Motor neuron (in vitro differentiated cells): ENCODE measurements around the gene PFDN4. TPM values are rescaled to one million over a fixed set of nuclear protein-coding genes. Genes with fewer than 3 reads are reported as not detected.

ENCODE experiments used
- ATAC-seq, 8 experiments: fragments of 200-7000 bp; cut with Tn5 transposase; replicated peaks in 6 of 8; 2 replicates each; pipeline ENCODE4 v1.8.0; 2021; ENCODE audit warnings: mild to moderate bottlenecking in 8 of 8, moderate library complexity in 8 of 8
- H3K27ac ChIP-seq, 2 donors: fragments of 250-450 bp; sonication (Bioruptor Pico); 2 replicates each; pipeline ENCODE4 v1.9.0; 2021; ENCODE audit warnings: antibody characterized with exemption in 2 of 2, mild to moderate bottlenecking in 2 of 2, moderate library complexity in 1 of 2
- H3K4me1 ChIP-seq, 2 donors: fragments of 250-450 bp; sonication (Bioruptor Pico); replicated peaks in 1 of 2; 2 replicates each; pipeline ENCODE4 v1.6.1; 2021; ENCODE audit warnings: antibody characterized with exemption in 2 of 2, mild to moderate bottlenecking in 2 of 2, moderate library complexity in 1 of 2
- H3K4me3 ChIP-seq, 5 donors: fragments of 250-450 bp; sonication (Bioruptor Pico); 2 replicates each; pipeline ENCODE4 v1.9.0; 2021; ENCODE audit warnings: antibody characterized with exemption in 5 of 5, mild to moderate bottlenecking in 5 of 5, moderate library complexity in 4 of 5
- WGBS, 10 experiments: fragments of 450-650 bp; shearing (Covaris generic); methylation state at CpG; one replicate each; pipeline ENCODE4 v1.0.0; 2022; 5-methylcytosine and 5-hydroxymethylcytosine counted together
- in situ Hi-C, 9 experiments: fragments of 400-800 bp; cut with MboI; loops; one replicate each; pipeline ENCODE4 v1.15.0; 2021; ENCODE audit warnings: low sequenced_read_pairs in 9 of 9, low pct_unique_long_range_greater_than_20kb in 2 of 9; ENCODE audit not compliant: unreplicated experiment in 9 of 9
- total RNA-seq, 8 experiments: library from RNA; unstranded; fragments of 300-600 nt; gene quantifications; 2 replicates each; pipeline versions ENCODE4 v1.2.3 to v1.2.4, GENCODE V29; 2022

PFDN4 gene
- total RNA-seq, 8 experiments from 2014 or later: 77.6 to 149 (median 137) TPM

GRCh38 chr20:54167909-54168872 lies 39.7 kb upstream of the PFDN4 start:
- 47 to 93% (median 78%) methylated on average over 1 to 6 of the region's 11 CpGs; no CpG with 5 or more reads in 1 of the 10 experiments for WGBS, 10 experiments
- in situ Hi-C loops: no loop called here

DNA sequence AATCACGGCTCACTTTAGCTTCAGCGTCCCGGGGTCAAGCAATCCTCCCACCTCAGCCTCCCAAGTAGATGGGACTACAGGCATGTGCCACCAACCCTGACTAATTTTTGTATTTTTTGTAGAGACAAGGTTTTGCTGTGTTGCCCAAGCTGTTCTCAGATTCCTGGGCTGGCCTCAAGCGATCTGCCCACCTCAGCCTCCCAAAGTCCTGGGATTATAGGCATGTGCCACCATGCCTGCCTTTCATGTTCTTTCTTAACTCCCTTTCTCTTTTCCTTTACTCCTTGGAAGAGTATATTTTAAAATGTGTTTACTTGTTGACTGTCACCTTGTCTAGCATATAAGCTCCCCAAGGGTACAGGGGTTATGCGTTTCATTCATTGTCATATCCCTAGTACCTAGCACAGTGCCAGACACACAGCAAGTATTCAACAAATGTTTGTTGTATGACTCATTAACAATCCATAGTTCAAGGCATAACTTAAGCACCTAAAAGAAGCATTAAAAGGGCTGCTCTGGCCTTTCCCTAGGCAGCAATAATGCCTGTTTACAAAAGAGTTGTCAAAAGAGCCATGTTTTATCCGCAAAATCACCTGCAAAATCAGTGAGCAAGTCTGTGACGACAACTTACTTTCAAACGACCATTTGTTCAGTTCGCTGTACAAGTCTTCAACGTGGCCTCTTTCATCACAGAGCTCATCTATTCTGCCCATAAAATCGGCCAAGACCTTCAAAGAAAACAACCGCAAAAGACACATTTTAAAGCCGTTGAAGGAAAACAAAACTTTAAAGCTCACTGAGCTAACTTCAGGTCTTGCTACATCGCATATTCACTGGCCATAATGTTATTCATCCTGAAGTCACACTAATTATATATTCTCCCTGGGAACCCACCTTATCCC lies 38.7 kb upstream of the PFDN4 start:
- WGBS, 10 experiments: 57 to 86% (median 72%) methylated on average over 3 to 11 of the region's 14 CpGs
- no peak for ATAC-seq
- in situ Hi-C loops: no loop called here

More at GRCh38 chr20:54167909-54168872, 39.7 kb upstream of the PFDN4 start:
- Histone ChIP-seq H3K27ac (no peak overlapping the region), H3K4me3 (no peak overlapping the region), H3K4me1 (no peaks in the 10 kb centered on the region)
- ATAC-seq: peak in 1 of 8 experiments; percentile 25

GRCh38 chr20:54170026-54170471 lies 37.8 kb upstream of the PFDN4 start:
- ATAC-seq: no peak
- in situ Hi-C loops: no loop called here
- Histone ChIP-seq H3K4me1 (peaks cover 3 to 6% of the 10 kb centered on the region in 2 donors), H3K4me3 (no peak overlapping the region), H3K27ac (no peak overlapping the region)
- 0 to 80% (median 40%) methylated on average over 1 to 3 of the region's 4 CpGs; no CpG with 5 or more reads in 3 of the 10 experiments for WGBS, 10 experiments

More for the DNA sequence above, 38.7 kb upstream of the PFDN4 start:
- Histone ChIP-seq H3K4me3 (no peak overlapping the region), H3K27ac (no peak overlapping the region), H3K4me1 (peaks cover 0 to under 1% of the 10 kb centered on the region in 2 donors)

GRCh38 chr20:54170963-54171362 lies 36.9 kb upstream of the PFDN4 start:
- WGBS, 10 experiments: 17 to 77% (median 51%) methylated on average over 1 to 3 of the region's 3 CpGs; no CpG with 5 or more reads in 4 of the 10 experiments
- H3K27ac ChIP-seq: no peak overlapping the region
- peak in 1 of 8 experiments; percentile 3 for ATAC-seq
- H3K4me3 ChIP-seq: no peak overlapping the region
- peaks cover 3 to 6% of the 10 kb centered on the region in 2 donors for H3K4me1 ChIP-seq
- in situ Hi-C loops: no loop called here

DNA sequence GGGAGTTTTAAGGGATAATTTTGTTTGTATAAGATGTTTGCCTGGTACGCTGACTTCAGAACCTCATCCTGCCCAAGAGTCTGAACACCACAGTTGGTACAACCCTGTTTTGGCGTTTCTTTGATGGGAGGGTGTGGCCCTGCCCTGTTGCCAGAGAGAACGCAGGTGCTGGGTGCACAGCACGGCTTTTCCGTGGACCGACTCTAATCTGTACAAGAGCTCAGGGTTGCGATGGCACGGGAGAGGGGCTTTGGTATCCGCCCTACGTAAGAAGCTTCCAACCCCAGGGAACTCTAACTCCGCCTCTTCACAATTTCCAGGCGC lies 35.4 kb upstream of the PFDN4 start:
- in situ Hi-C loops: no loop called here
- H3K4me1 ChIP-seq: peaks cover 3 to 6% of the 10 kb centered on the region in 2 donors
- no peak overlapping the region for H3K4me3 ChIP-seq
- no peak overlapping the region for H3K27ac ChIP-seq
- 0 to 69% (median 28%) methylated on average over 2 to 7 of the region's 12 CpGs; no CpG with 5 or more reads in 6 of the 10 experiments for WGBS, 10 experiments
- no peak for ATAC-seq

DNA sequence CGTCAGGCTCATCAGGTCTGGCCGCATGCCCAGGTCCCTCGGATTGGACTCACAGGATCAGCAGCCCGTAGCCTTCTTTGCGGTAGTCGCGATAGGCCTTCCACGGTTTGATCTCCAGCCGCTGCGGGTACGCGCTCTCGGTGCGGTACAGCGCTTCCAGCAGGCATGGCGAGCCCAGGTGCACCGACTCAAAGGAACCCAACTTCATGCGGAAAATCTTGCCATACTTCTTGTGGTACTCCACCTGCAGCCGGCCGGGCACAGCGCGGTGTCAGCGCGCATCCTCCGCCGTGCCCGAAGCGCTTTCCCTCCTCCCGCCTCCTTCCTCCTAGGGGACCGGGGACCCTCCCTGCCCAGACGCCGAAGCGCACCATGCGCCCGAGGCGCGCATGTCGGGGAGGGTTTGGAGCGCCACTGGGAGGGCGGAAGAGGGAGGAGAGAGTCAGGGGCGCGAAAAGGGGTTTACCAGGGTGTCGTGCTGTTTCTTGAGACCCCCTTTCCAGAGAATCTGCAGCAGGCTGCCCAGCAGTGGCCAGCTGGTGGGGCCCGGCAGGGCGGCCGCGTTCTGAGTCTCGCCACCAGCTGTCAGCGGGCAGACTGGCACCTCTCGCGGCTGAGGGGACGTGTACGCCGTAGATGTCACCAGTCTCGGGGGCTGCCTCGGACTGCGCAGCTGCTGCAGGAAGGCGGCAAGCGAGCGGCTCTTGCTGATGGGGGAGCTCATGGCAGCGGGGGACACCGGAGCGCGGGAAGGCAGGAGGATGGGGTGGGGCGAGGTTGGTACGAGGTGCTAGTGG lies 34.8 kb upstream of the PFDN4 start:
- whole genome bisulfite sequencing, 10 experiments: 0 to 10% (median 8%) methylated on average over 2 to 15 of the region's 66 CpGs; no CpG with 5 or more reads in 7 of the 10 experiments
- Histone ChIP-seq H3K4me3 (peak overlapping the region; percentile 14 to 27 (median 26)), H3K27ac (no peak overlapping the region), H3K4me1 (peaks cover 3 to 6% of the 10 kb centered on the region in 2 donors)
- in situ Hi-C loops: no loop called here
- peak in 6 of 8 experiments; percentile 9 to 66 (median 51) for ATAC-seq

DNA sequence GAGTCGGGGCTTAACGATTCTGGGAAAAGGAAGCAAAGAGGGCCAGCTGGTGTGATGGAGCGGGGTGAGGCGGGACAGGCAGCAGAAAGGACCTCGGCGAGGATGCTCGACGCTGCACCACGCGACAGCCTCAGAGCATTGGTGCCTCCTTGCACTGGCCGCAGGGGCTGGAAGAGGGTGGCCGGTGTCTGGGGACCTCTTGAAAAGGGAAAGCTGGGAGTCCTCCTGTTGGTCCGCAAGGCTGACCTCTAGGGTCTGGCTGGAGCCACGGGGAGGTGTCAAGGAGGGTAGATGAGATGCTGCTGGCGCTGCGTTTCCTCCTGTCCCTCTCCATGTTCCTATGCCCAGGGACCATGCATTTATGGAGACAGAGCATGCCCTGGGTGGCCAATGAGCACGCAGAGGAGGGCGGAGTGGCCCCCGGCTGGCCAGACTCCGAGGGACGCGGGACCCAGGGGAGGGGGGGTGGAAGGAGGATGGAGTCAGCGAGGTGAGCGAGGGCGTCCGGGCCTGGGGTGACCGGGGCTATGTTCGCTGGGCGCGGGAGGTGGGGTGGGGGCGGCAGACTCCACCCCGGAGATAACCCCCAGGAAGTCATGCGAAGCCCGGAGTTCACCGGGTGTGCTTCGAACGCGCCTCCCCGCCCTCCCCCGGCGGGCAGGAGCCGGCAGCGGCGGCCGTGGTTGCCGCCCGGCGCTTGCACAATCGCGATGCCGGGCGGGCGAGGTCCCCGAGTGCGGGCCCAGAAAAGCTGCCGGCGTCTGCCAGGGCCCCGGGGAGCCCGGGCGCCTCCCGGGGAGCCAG lies 34.0 kb upstream of the PFDN4 start, which contains the start of gene CYP24A1:
CYP24A1 (minus strand) TSS at position 334 of the 804 bp plus-strand sequence. CDS start 407 bp downstream, outside the sequence.
- peak within 1 kb of the TSS; percentile 14 to 27 (median 26) for H3K4me3 ChIP-seq
- H3K4me1 ChIP-seq: peaks cover 3 to 6% of the 10 kb centered on the region in 2 donors
- no peak within 1 kb of the TSS for H3K27ac ChIP-seq
- 0 to 10% (median 2%) methylated on average over 2 to 10 of the region's 61 CpGs; no CpG with 5 or more reads in 6 of the 10 experiments for WGBS, 10 experiments
- peak; percentile 44 to 62 (median 49) for ATAC-seq
- in situ Hi-C loops: no loop called here

- WGBS, 10 experiments: 0 to 74% (median 30%) methylated on average over 1 to 14 of the region's 18 CpGs
- Histone ChIP-seq H3K4me1 (peaks cover 3 to 6% of the 10 kb centered on the region in 2 donors), H3K4me3 (peak overlapping the region; percentile 12 to 27 (median 15)), H3K27ac (no peak overlapping the region)
- in situ Hi-C loops: loop anchor here in 1 of 9 experiments (25.0 kb wide), 1 partner anchor 587 kb away; the partner anchor contains the start of gene ZNF217
- no peak for ATAC-seq
Observed at GRCh38 chr20:54174457-54175175, 33.3 kb upstream of the PFDN4 start.

DNA sequence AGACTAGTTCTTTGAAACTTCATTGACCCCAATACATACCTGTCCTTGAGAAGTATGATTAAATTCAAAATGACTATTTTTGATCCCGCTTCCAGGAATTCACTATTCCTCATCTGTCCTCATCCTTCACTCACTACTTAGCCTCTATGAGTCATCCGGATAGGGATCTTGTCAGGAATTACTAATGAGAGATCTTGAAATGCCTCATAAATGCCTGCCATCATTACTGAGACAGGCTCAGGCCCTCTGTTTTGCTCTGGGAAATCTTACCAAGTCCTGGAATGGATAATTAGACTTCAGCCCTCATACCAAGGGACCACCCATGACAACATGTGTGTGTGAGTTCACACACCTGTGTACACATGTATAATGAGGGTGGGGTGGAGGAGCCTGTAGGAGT lies 31.3 kb upstream of the PFDN4 start:
- ATAC-seq: peak in 3 of 8 experiments; percentile 39 to 72 (median 39)
- no peak overlapping the region for H3K4me3 ChIP-seq
- in situ Hi-C loops: loop anchor here in 1 of 9 experiments (25.0 kb wide), 1 partner anchor 589 kb away; the partner anchor contains the start of gene ZNF217
- H3K27ac ChIP-seq: no peak overlapping the region
- peaks cover 3 to 6% of the 10 kb centered on the region in 2 donors for H3K4me1 ChIP-seq
- 19 to 100% (median 65%) methylated on average over 1 to 2 of the region's 2 CpGs; no CpG with 5 or more reads in 2 of the 10 experiments for WGBS, 10 experiments

DNA sequence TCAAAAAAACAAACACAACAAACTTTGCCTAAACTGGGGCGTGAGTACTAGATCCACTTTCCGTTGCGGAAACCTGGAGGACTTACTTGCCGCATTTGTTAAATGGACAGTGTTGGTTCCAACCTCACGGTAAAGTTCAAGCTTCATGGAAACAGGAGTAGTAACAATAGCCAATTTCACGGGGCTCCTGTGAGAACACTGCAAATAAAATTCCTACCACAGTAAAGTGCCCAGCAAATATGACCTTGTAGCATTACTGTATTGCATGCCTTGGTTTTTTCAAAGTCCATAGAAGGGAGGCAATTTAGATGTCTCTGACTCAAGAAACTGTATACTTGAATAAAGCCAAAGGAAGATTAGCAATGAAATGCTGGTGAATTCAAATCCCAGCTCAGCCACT lies 30.5 kb upstream of the PFDN4 start:
- Histone ChIP-seq H3K27ac (no peak overlapping the region), H3K4me1 (peaks cover 3 to 6% of the 10 kb centered on the region in 2 donors), H3K4me3 (no peak overlapping the region)
- WGBS, 10 experiments: 40 to 97% (median 85%) methylated on average over 1 to 6 of the region's 6 CpGs; no CpG with 5 or more reads in 2 of the 10 experiments
- no peak for ATAC-seq
- in situ Hi-C loops: loop anchor here in 1 of 9 experiments (25.0 kb wide), 1 partner anchor 590 kb away; the partner anchor contains the start of gene ZNF217
